Activated CD8-positive, alpha-beta memory T cell treated with anti-CD3 and anti-CD28 coated beads, Interleukin-2, amount 50 U/mL, for 4 hours (primary cell): ENCODE measurements around the gene CHRDL1.

Experiments used
- DNase-seq: peaks from one replicate; pipeline ENCODE4 v3.0.0-alpha.2; 2020

Gene CHRDL1

DNA sequence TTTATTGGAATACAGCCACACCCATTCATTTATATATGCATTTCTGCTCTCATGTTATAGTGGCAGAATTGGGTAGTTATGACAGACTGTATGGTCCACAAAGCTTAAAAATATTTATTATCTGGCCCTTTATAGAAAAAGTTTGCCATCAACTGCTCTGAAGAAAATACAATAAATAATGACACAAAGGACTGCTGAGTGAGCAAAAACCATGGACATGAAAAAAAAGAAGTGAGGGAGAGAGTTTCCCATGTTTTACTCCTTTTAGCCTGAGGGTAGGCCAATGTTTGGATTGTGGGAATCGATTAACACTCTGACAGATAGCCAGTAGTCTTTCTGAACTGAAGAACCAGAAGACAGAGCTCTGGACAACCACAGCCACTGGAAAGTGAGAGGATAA lies 149.2 kb downstream of the CHRDL1 start:
- DNase-seq: no peak
